Sigmoid colon (tissue), 4 donors: ENCODE measurements around the gene DCBLD2.

Experiments used
- EP300 ChIP-seq, 4 donors: sonication (generic); formaldehyde crosslinking; IDR thresholded peaks; one replicate each; pipeline ENCODE4 v1.6.1; 2017; ENCODE audit warnings: antibody characterized with exemption in 4 of 4
- POLR2A ChIP-seq, 2 donors: fragments of 450-650 bp; IDR thresholded peaks; one replicate each; pipeline ENCODE4 v1.6.1; 2016; ENCODE audit warnings: antibody characterized with exemption in 2 of 2, mild to moderate bottlenecking in 2 of 2, moderate library complexity in 2 of 2
- POLR2AphosphoS5 ChIP-seq, 4 donors: sonication (generic); formaldehyde crosslinking; IDR thresholded peaks; one replicate each; pipeline ENCODE4 v1.6.1; 2017; ENCODE audit warnings: antibody characterized with exemption in 4 of 4
- TF ChIP-seq, protein P1 (sequence below), 4 experiments: fragments of 450-650 bp in 3 of 4; fragments of 200-600 bp in 1 of 4; IDR thresholded peaks; one replicate each; pipeline ENCODE4 v1.5.1; 2016 to 2019; ENCODE audit warnings: antibody characterized with exemption in 4 of 4, mild to moderate bottlenecking in 3 of 4, moderate library complexity in 2 of 4

GRCh38 chr3:98821063-98821462 is 80.4 kb downstream of the DCBLD2 start:
- TF ChIP-seq, protein P1, sequence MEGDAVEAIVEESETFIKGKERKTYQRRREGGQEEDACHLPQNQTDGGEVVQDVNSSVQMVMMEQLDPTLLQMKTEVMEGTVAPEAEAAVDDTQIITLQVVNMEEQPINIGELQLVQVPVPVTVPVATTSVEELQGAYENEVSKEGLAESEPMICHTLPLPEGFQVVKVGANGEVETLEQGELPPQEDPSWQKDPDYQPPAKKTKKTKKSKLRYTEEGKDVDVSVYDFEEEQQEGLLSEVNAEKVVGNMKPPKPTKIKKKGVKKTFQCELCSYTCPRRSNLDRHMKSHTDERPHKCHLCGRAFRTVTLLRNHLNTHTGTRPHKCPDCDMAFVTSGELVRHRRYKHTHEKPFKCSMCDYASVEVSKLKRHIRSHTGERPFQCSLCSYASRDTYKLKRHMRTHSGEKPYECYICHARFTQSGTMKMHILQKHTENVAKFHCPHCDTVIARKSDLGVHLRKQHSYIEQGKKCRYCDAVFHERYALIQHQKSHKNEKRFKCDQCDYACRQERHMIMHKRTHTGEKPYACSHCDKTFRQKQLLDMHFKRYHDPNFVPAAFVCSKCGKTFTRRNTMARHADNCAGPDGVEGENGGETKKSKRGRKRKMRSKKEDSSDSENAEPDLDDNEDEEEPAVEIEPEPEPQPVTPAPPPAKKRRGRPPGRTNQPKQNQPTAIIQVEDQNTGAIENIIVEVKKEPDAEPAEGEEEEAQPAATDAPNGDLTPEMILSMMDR (IDR thresholded peaks at IDR 0.05), result no peak
- TF ChIP-seq EP300 (IDR thresholded peaks at IDR 0.05) (no peak), POLR2A (IDR thresholded peaks at IDR 0.05) (no peak), POLR2AphosphoS5 (IDR thresholded peaks at IDR 0.05) (no peak)
